ENCODE measurements around the gene TRAFD1. TPM values are rescaled to one million over a fixed set of nuclear protein-coding genes. Genes with fewer than 3 reads are reported as not detected.

The TRAFD1 gene
- total RNA-seq, 1 experiment from 2014 or later = 37.8 TPM

- H3K27me3 ChIP-seq (replicated peaks; ENCODE audit: insufficient read depth, low read depth, low read length, poor library complexity) = no peaks in the 10 kb centered on the region
- no peaks in the 10 kb centered on the region for H3K9me3 ChIP-seq (ENCODE audit: low read depth, low read length, poor library complexity, severe bottlenecking)
- no peak overlapping the region for H3K4me3 ChIP-seq (ENCODE audit: low read depth, low read length, poor library complexity, severe bottlenecking)
- POLR2A ChIA-PET (ENCODE audit: low non-redundant PET) = no interaction called here
- no TSS peak for BruUV-seq (replicated peaks)
- H3K4me1 ChIP-seq (ENCODE audit: insufficient read depth, low read length, poor library complexity, severe bottlenecking) = peaks cover 25% of the 10 kb centered on the region
- CTCF ChIA-PET = interaction anchor here (0.6 kb wide), 1 partner anchor 328 kb away, joined by 3 read pairs; no protein-coding TSS in a partner anchor
- H3K36me3 ChIP-seq (ENCODE audit: insufficient read depth, low read length, poor library complexity, severe bottlenecking) = no peaks in the 10 kb centered on the region
- TF ChIP-seq EZH2 (IDR thresholded peaks at IDR 0.05; ENCODE audit: borderline replicate concordance, low read depth, low read length, poor library complexity, severe bottlenecking) (no peak), CTCF (conservative IDR thresholded peaks at IDR 0.05; ENCODE audit: low read depth, low read length) (no peak)
- intact Hi-C loops (cut with micrococcal nuclease; ENCODE audit: unreplicated experiment) = no loop called here
- no peak overlapping the region for H3K27ac ChIP-seq (ENCODE audit: low read depth, low read length, poor library complexity, severe bottlenecking)
- DNase-seq (ENCODE audit: low spot score) = no peak
Measured at GRCh38 chr12:112112409-112113133, 12.8 kb upstream of the TRAFD1 start.

DNA sequence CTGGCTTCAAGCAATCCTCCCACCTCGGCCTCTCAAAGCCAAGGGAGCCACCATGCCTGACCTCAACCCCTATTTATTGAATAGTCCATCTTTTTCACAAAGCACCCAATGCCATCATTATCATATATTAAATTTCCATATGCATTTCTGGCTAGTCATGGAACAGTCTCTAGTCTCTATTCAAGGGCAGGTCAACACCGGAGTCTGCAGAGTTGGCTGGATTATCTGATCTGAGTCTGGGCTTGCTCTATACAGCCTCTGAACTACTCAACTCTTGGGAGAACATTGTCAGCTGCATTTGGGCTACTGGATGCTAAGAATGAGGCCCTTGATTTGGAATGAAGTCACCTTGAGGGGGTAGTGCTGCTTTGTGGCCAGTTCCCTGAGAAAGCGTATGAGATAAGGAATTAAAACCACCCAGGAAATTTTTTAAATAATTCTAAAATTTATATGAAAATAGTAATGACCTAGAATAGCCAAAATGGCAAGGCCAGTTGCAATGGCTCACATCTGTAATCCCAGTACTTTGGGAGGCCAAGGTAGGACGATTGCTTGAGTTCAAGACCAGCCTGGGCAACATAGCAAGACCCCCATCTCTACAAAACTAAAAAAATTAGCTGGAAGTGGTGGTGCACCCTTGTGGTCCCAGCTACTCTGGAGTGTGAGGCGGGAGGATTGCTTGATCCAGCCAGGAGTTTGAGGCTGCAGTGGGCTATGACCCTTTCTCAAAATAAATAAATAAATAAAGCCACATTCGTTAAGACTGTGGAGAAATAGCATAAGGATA lies 9.9 kb upstream of the TRAFD1 start:
- Histone ChIP-seq H3K9me3 (ENCODE audit: low read depth, low read length, poor library complexity, severe bottlenecking) (no peaks in the 10 kb centered on the region), H3K36me3 (ENCODE audit: insufficient read depth, low read length, poor library complexity, severe bottlenecking) (no peaks in the 10 kb centered on the region), H3K27me3 (replicated peaks; ENCODE audit: insufficient read depth, low read depth, low read length, poor library complexity) (no peaks in the 10 kb centered on the region), H3K4me1 (ENCODE audit: insufficient read depth, low read length, poor library complexity, severe bottlenecking) (peaks cover 14% of the 10 kb centered on the region), H3K27ac (ENCODE audit: low read depth, low read length, poor library complexity, severe bottlenecking) (peak overlapping the region; percentile 63), H3K4me3 (ENCODE audit: low read depth, low read length, poor library complexity, severe bottlenecking) (no peak overlapping the region)
- BruUV-seq (replicated peaks) = no TSS peak
- TF ChIP-seq CTCF (conservative IDR thresholded peaks at IDR 0.05; ENCODE audit: low read depth, low read length) (no peak), EZH2 (IDR thresholded peaks at IDR 0.05; ENCODE audit: borderline replicate concordance, low read depth, low read length, poor library complexity, severe bottlenecking) (no peak)
- ChIA-PET POLR2A (ENCODE audit: low non-redundant PET) (no interaction called here), CTCF (no interaction called here)
- DNase-seq (ENCODE audit: low spot score) = no peak
- intact Hi-C loops (cut with micrococcal nuclease; ENCODE audit: unreplicated experiment) = no loop called here

- Histone ChIP-seq H3K4me3 (ENCODE audit: low read depth, low read length, poor library complexity, severe bottlenecking) (no peak overlapping the region), H3K4me1 (ENCODE audit: insufficient read depth, low read length, poor library complexity, severe bottlenecking) (peaks cover 14% of the 10 kb centered on the region), H3K27ac (ENCODE audit: low read depth, low read length, poor library complexity, severe bottlenecking) (peak overlapping the region; percentile 63), H3K9me3 (ENCODE audit: low read depth, low read length, poor library complexity, severe bottlenecking) (no peaks in the 10 kb centered on the region), H3K36me3 (ENCODE audit: insufficient read depth, low read length, poor library complexity, severe bottlenecking) (no peaks in the 10 kb centered on the region), H3K27me3 (replicated peaks; ENCODE audit: insufficient read depth, low read depth, low read length, poor library complexity) (no peaks in the 10 kb centered on the region)
- intact Hi-C loops (cut with micrococcal nuclease; ENCODE audit: unreplicated experiment) = no loop called here
- ChIA-PET CTCF (no interaction called here), POLR2A (ENCODE audit: low non-redundant PET) (no interaction called here)
- no TSS peak for BruUV-seq (replicated peaks)
- TF ChIP-seq EZH2 (IDR thresholded peaks at IDR 0.05; ENCODE audit: borderline replicate concordance, low read depth, low read length, poor library complexity, severe bottlenecking) = no peak
- TF ChIP-seq CTCF (conservative IDR thresholded peaks at IDR 0.05; ENCODE audit: low read depth, low read length) = no peak
- DNase-seq (ENCODE audit: low spot score) = peak; percentile 93
Measured at GRCh38 chr12:112116232-112117060, 8.9 kb upstream of the TRAFD1 start.

Measured in A673 (cell line).